Raji (cell line): ENCODE data around the gene PROM2.

Experiments used
- POLR2A ChIP-seq: IDR thresholded peaks from 2 replicates; pipeline ENCODE4 v1.6.1; 2011; ENCODE audit warnings: low read depth, low read length, control low read depth; ENCODE audit not compliant: insufficient read depth

PROM2 gene

GRCh38 chr2:95309599-95309998 lies 35.4 kb downstream of the PROM2 start:
- no peak for TF ChIP-seq POLR2A

GRCh38 chr2:95310216-95310615 lies 36.0 kb downstream of the PROM2 start:
- no peak for TF ChIP-seq POLR2A

- no peak for TF ChIP-seq POLR2A
Measured at GRCh38 chr2:95310651-95311050, 36.4 kb downstream of the PROM2 start.

GRCh38 chr2:95311815-95312542 lies 37.7 kb downstream of the PROM2 start:
- TF ChIP-seq POLR2A, result no peak

- TF ChIP-seq POLR2A, result no peak
Measured at GRCh38 chr2:95312543-95313201, 38.4 kb downstream of the PROM2 start.

- no peak for TF ChIP-seq POLR2A
Measured at GRCh38 chr2:95313296-95314131, 39.3 kb downstream of the PROM2 start.

GRCh38 chr2:95314598-95314963 lies 40.3 kb downstream of the PROM2 start:
- TF ChIP-seq POLR2A, result no peak

- no peak for TF ChIP-seq POLR2A
Measured at GRCh38 chr2:95314964-95315611, 40.8 kb downstream of the PROM2 start.

GRCh38 chr2:95315801-95316411 lies 41.7 kb downstream of the PROM2 start:
- TF ChIP-seq POLR2A, result no peak

- TF ChIP-seq POLR2A, result no peak
Measured at GRCh38 chr2:95316466-95317122, 42.3 kb downstream of the PROM2 start.

- TF ChIP-seq POLR2A, result no peak
Measured at GRCh38 chr2:95317123-95317500, 42.9 kb downstream of the PROM2 start.

- TF ChIP-seq POLR2A, result no peak
Measured at GRCh38 chr2:95317665-95318425, 43.6 kb downstream of the PROM2 start.

- TF ChIP-seq POLR2A, result no peak
Measured at GRCh38 chr2:95318431-95319220, 44.4 kb downstream of the PROM2 start.
